Endothelial cell (in vitro differentiated cells): ENCODE data around the gene ERICH4. TPM values are rescaled to one million over a fixed set of nuclear protein-coding genes. Genes with fewer than 3 reads are reported as not detected.
"Not testable (repeated sequence)": the region's sequence is repeated elsewhere in the genome, so short reads cannot be mapped to it uniquely, and the experiment has no call there.

Experiments used
- DNase-seq: peaks from one replicate; pipeline ENCODE4 v3.0.0; 2021; ENCODE audit warnings: low spot score
- H3K27ac Mint-ChIP-seq: one replicate; pipeline ENCODE4 v1.8.0; 2021; ENCODE audit warnings: mixed read lengths, inconsistent platforms; ENCODE audit not compliant: unreplicated experiment
- H3K27me3 Mint-ChIP-seq: one replicate; pipeline ENCODE4 v1.8.0; 2021; ENCODE audit warnings: mild to moderate bottlenecking, moderate library complexity, mixed read lengths, inconsistent platforms; ENCODE audit not compliant: unreplicated experiment
- H3K36me3 Mint-ChIP-seq: one replicate; pipeline ENCODE4 v1.8.0; 2021; ENCODE audit warnings: mild to moderate bottlenecking, low read depth, mixed read lengths, inconsistent platforms; ENCODE audit not compliant: unreplicated experiment
- H3K4me1 Mint-ChIP-seq: one replicate; pipeline ENCODE4 v1.8.0; 2021; ENCODE audit warnings: mild to moderate bottlenecking, mixed read lengths, inconsistent platforms; ENCODE audit not compliant: unreplicated experiment
- H3K4me3 Mint-ChIP-seq: one replicate; pipeline ENCODE4 v1.8.0; 2021; ENCODE audit warnings: mild to moderate bottlenecking, mixed read lengths, inconsistent platforms; ENCODE audit not compliant: unreplicated experiment
- H3K9me3 Mint-ChIP-seq: one replicate; pipeline ENCODE4 v1.8.0; 2021; ENCODE audit warnings: mixed read lengths, inconsistent platforms; ENCODE audit not compliant: unreplicated experiment
- CTCF ChIP-seq: fragments of 200-600 bp; sonication (generic); IDR thresholded peaks from one replicate; pipeline ENCODE4 v1.5.0; 2021; ENCODE audit warnings: antibody characterized with exemption; ENCODE audit not compliant: unreplicated experiment
- total RNA-seq: library from RNA; stranded (reverse); fragmentation: NEBNext Ultra II Directional; extraction: Animal tissue kit (Norgen Biotek cat#: 25700); gene quantifications from one replicate; pipeline ENCODE4 v1.2.1, GENCODE V29; 2021; ENCODE audit not compliant: unreplicated experiment

ERICH4 gene
- total RNA-seq, 1 donor from 2014 or later, result not detected

- Mint-ChIP-seq H3K4me1 (peaks cover 41% of the 10 kb centered on the region), H3K4me3 (no peak overlapping the region), H3K27ac (no peak overlapping the region), H3K36me3 (peaks cover 3% of the 10 kb centered on the region), H3K27me3 (peaks cover 5% of the 10 kb centered on the region), H3K9me3 (no peaks in the 10 kb centered on the region)
- TF ChIP-seq CTCF, result no peak
- no peak for DNase-seq
These were observed 39.6 kb upstream of the ERICH4 start for GRCh38 chr19:41403181-41403970.

GRCh38 chr19:41405776-41406175, 37.2 kb upstream of the ERICH4 start:
- no peak overlapping the region for H3K27ac Mint-ChIP-seq

GRCh38 chr19:41407271-41407670, 35.7 kb upstream of the ERICH4 start:
- peak; percentile 29 for DNase-seq
- Mint-ChIP-seq H3K36me3 (peaks cover 14% of the 10 kb centered on the region), H3K4me1 (peaks cover 21% of the 10 kb centered on the region), H3K27me3 (peaks cover 5% of the 10 kb centered on the region), H3K4me3 (peak overlapping the region; percentile 15), H3K27ac (peak overlapping the region; percentile 79), H3K9me3 (no peaks in the 10 kb centered on the region)
- no peak for TF ChIP-seq CTCF

More at GRCh38 chr19:41405776-41406175, 37.2 kb upstream of the ERICH4 start:
- no peaks in the 10 kb centered on the region for H3K9me3 Mint-ChIP-seq
- H3K4me3 Mint-ChIP-seq, result no peak overlapping the region
- H3K27me3 Mint-ChIP-seq, result peaks cover 5% of the 10 kb centered on the region
- no peak for TF ChIP-seq CTCF
- DNase-seq, result no peak
- H3K36me3 Mint-ChIP-seq, result peaks cover 11% of the 10 kb centered on the region
- peaks cover 34% of the 10 kb centered on the region for H3K4me1 Mint-ChIP-seq

- H3K9me3 Mint-ChIP-seq, result no peaks in the 10 kb centered on the region
- DNase-seq, result no peak
These were observed 34.7 kb upstream of the ERICH4 start for GRCh38 chr19:41408256-41408655.

GRCh38 chr19:41408846-41409245, 34.1 kb upstream of the ERICH4 start:
- DNase-seq, H3K27ac Mint-ChIP-seq, H3K9me3 Mint-ChIP-seq, H3K4me3 Mint-ChIP-seq, H3K27me3 Mint-ChIP-seq: not testable (repeated sequence)
- peaks cover 23% of the 10 kb centered on the region for H3K36me3 Mint-ChIP-seq
- peaks cover 18% of the 10 kb centered on the region for H3K4me1 Mint-ChIP-seq

More at GRCh38 chr19:41408256-41408655, 34.7 kb upstream of the ERICH4 start:
- Mint-ChIP-seq H3K4me3 (no peak overlapping the region), H3K27ac (no peak overlapping the region), H3K4me1 (peaks cover 18% of the 10 kb centered on the region), H3K36me3 (peaks cover 17% of the 10 kb centered on the region), H3K27me3 (peaks cover 5% of the 10 kb centered on the region)
- no peak for TF ChIP-seq CTCF
